ENCODE measurements around the gene KRT39. TPM values are rescaled to one million over a fixed set of nuclear protein-coding genes. Genes with fewer than 3 reads are reported as not detected.
"Not testable (repeated sequence)": the region's sequence is repeated elsewhere in the genome, so short reads cannot be mapped to it uniquely, and the experiment has no call there.

KRT39 gene
- total RNA-seq, 1 experiment from 2014 or later, result not detected

DNA sequence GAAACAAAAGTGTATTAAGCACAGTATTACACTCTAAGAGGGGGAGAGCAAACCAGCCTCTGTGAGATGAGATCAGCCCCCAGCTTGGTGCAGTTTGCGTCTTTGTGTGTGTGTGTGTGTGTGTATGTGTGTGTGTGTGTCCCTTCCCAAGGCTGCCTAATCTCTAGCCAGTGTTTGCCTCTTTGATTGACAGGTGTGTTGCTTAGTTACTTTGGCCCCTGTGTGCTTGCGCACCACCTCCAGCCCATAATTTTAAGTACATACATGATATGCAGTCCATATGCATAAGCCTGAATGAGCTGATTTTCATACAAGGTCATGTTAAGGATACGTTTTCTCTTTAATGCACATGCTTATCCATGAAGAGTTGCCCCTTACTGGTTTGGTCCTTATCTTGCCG is 35.0 kb upstream of the KRT39 start:
- intact Hi-C loops (cut with micrococcal nuclease; ENCODE audit: unreplicated experiment), result no loop called here
- H3K36me3 ChIP-seq (ENCODE audit: insufficient read depth, low read length, poor library complexity, severe bottlenecking), result no peaks in the 10 kb centered on the region
- no peak overlapping the region for H3K4me3 ChIP-seq (ENCODE audit: low read depth, low read length, poor library complexity, severe bottlenecking)
- CTCF ChIA-PET, result no interaction called here
- BruUV-seq (replicated peaks), result no TSS peak
- H3K9me3 ChIP-seq (ENCODE audit: low read depth, low read length, poor library complexity, severe bottlenecking), result no peaks in the 10 kb centered on the region
- DNase-seq (ENCODE audit: low spot score), result no peak
- H3K4me1 ChIP-seq (ENCODE audit: insufficient read depth, low read length, poor library complexity, severe bottlenecking), result no peaks in the 10 kb centered on the region
- TF ChIP-seq, protein P1, sequence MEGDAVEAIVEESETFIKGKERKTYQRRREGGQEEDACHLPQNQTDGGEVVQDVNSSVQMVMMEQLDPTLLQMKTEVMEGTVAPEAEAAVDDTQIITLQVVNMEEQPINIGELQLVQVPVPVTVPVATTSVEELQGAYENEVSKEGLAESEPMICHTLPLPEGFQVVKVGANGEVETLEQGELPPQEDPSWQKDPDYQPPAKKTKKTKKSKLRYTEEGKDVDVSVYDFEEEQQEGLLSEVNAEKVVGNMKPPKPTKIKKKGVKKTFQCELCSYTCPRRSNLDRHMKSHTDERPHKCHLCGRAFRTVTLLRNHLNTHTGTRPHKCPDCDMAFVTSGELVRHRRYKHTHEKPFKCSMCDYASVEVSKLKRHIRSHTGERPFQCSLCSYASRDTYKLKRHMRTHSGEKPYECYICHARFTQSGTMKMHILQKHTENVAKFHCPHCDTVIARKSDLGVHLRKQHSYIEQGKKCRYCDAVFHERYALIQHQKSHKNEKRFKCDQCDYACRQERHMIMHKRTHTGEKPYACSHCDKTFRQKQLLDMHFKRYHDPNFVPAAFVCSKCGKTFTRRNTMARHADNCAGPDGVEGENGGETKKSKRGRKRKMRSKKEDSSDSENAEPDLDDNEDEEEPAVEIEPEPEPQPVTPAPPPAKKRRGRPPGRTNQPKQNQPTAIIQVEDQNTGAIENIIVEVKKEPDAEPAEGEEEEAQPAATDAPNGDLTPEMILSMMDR (conservative IDR thresholded peaks at IDR 0.05; ENCODE audit: low read depth, low read length), result no peak
- no peak for TF ChIP-seq EZH2 (IDR thresholded peaks at IDR 0.05; ENCODE audit: borderline replicate concordance, low read depth, low read length, poor library complexity, severe bottlenecking)
- POLR2A ChIA-PET (ENCODE audit: low non-redundant PET), result no interaction called here
- no peaks in the 10 kb centered on the region for H3K27me3 ChIP-seq (replicated peaks; ENCODE audit: insufficient read depth, low read depth, low read length, poor library complexity)
- no peak overlapping the region for H3K27ac ChIP-seq (ENCODE audit: low read depth, low read length, poor library complexity, severe bottlenecking)

DNA sequence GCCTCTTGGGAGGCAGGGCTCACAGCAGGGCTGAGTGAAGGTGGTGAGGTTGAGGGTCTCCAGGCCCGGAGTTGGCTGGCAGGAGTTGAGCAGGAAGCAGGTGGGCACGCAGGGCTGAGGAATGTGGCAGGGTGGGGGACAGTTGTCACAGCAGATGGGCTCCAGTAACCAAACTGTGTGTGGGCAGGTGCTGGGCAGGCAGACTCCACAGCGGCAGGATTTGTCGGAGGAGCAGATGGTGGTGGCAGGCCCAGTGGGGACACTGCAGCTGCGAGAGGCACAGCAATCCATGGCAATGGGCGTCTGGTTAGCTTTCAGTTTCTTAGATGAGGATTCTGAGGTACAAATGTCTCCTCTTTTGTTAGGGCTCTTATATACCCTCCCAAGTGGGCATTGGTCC is 32.8 kb upstream of the KRT39 start, which contains the start of gene KRTAP3-2:
TSS of gene KRTAP3-2 (minus strand) at position 344 of the 400 bp plus-strand sequence. CDS start at position 291, 53 bp downstream.
- H3K4me3 ChIP-seq (ENCODE audit: low read depth, low read length, poor library complexity, severe bottlenecking); H3K27ac ChIP-seq (ENCODE audit: low read depth, low read length, poor library complexity, severe bottlenecking); H3K27me3 ChIP-seq (replicated peaks; ENCODE audit: insufficient read depth, low read depth, low read length, poor library complexity); BruUV-seq (replicated peaks); intact Hi-C loops (cut with micrococcal nuclease; ENCODE audit: unreplicated experiment); H3K9me3 ChIP-seq (ENCODE audit: low read depth, low read length, poor library complexity, severe bottlenecking); H3K4me1 ChIP-seq (ENCODE audit: insufficient read depth, low read length, poor library complexity, severe bottlenecking); CTCF ChIA-PET; DNase-seq (ENCODE audit: low spot score); POLR2A ChIA-PET (ENCODE audit: low non-redundant PET); H3K36me3 ChIP-seq (ENCODE audit: insufficient read depth, low read length, poor library complexity, severe bottlenecking): not testable (repeated sequence)

GRCh38 chr17:40997361-40997760 is 30.6 kb upstream of the KRT39 start:
- intact Hi-C loops (cut with micrococcal nuclease; ENCODE audit: unreplicated experiment), result no loop called here
- ChIA-PET POLR2A (ENCODE audit: low non-redundant PET) (no interaction called here), CTCF (no interaction called here)
- Histone ChIP-seq H3K4me3 (ENCODE audit: low read depth, low read length, poor library complexity, severe bottlenecking) (no peak overlapping the region), H3K27ac (ENCODE audit: low read depth, low read length, poor library complexity, severe bottlenecking) (no peak overlapping the region), H3K36me3 (ENCODE audit: insufficient read depth, low read length, poor library complexity, severe bottlenecking) (no peaks in the 10 kb centered on the region), H3K27me3 (replicated peaks; ENCODE audit: insufficient read depth, low read depth, low read length, poor library complexity) (no peaks in the 10 kb centered on the region), H3K4me1 (ENCODE audit: insufficient read depth, low read length, poor library complexity, severe bottlenecking) (no peaks in the 10 kb centered on the region), H3K9me3 (ENCODE audit: low read depth, low read length, poor library complexity, severe bottlenecking) (no peaks in the 10 kb centered on the region)
- TF ChIP-seq, protein P1 (conservative IDR thresholded peaks at IDR 0.05; ENCODE audit: low read depth, low read length), result no peak
- no peak for TF ChIP-seq EZH2 (IDR thresholded peaks at IDR 0.05; ENCODE audit: borderline replicate concordance, low read depth, low read length, poor library complexity, severe bottlenecking)
- BruUV-seq (replicated peaks), result no TSS peak
- DNase-seq (ENCODE audit: low spot score), result no peak

DNA sequence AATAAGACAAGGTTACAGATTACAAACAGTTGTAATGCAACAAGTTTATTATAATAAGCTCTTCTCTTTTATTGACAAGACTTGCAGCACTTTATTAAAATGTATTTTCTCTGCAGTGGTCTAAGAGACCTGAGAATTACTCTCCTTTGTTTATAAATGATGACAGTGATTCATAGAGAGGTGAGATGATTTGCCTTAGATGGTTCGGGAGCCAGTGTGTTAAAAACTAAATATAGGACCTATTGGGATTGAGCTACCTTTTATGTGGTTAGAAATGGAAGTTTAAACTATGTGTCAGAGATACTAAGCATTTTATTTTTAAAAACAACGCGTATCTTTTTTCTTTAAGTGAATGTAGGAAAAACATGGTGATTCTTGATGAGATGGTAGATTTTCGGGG is 30.1 kb upstream of the KRT39 start:
- no TSS peak for BruUV-seq (replicated peaks)
- no peaks in the 10 kb centered on the region for H3K27me3 ChIP-seq (replicated peaks; ENCODE audit: insufficient read depth, low read depth, low read length, poor library complexity)
- H3K9me3 ChIP-seq (ENCODE audit: low read depth, low read length, poor library complexity, severe bottlenecking), result no peaks in the 10 kb centered on the region
- no peaks in the 10 kb centered on the region for H3K36me3 ChIP-seq (ENCODE audit: insufficient read depth, low read length, poor library complexity, severe bottlenecking)
- no peak for TF ChIP-seq EZH2 (IDR thresholded peaks at IDR 0.05; ENCODE audit: borderline replicate concordance, low read depth, low read length, poor library complexity, severe bottlenecking)
- no peak overlapping the region for H3K4me3 ChIP-seq (ENCODE audit: low read depth, low read length, poor library complexity, severe bottlenecking)
- ChIA-PET CTCF (no interaction called here), POLR2A (ENCODE audit: low non-redundant PET) (no interaction called here)
- H3K27ac ChIP-seq (ENCODE audit: low read depth, low read length, poor library complexity, severe bottlenecking), result no peak overlapping the region
- intact Hi-C loops (cut with micrococcal nuclease; ENCODE audit: unreplicated experiment), result no loop called here
- DNase-seq (ENCODE audit: low spot score), result no peak
- no peaks in the 10 kb centered on the region for H3K4me1 ChIP-seq (ENCODE audit: insufficient read depth, low read length, poor library complexity, severe bottlenecking)

All from A673 (cell line).